Transverse colon (tissue), 3 donors: Measurements from ENCODE around the gene LAMC1.

Source experiments
- CTCF ChIP-seq, 5 experiments: fragments of 200-600 bp in 3 of 5; fragments of 450-650 bp in 2 of 5; sonication (generic) in 3 of 5; IDR thresholded peaks; 1 replicate in 2 of 5; 2 replicates in 3 of 5; pipeline ENCODE4 v1.5.1; 2016 to 2017; ENCODE audit warnings: antibody characterized with exemption in 5 of 5, inconsistent platforms in 3 of 5, mild to moderate bottlenecking in 2 of 5, moderate library complexity in 1 of 5
- EP300 ChIP-seq: sonication (generic); formaldehyde crosslinking; IDR thresholded peaks from one replicate; pipeline ENCODE4 v1.6.1; 2017; ENCODE audit warnings: antibody characterized with exemption, low read depth

- TF ChIP-seq CTCF (IDR thresholded peaks at IDR 0.05): no peak
- no peak for TF ChIP-seq EP300
Measured at GRCh38 chr1:183003203-183003602, 20.0 kb upstream of the LAMC1 start.
